ENCODE results near the gene PLOD1. TPM values are rescaled to one million over a fixed set of nuclear protein-coding genes. Genes with fewer than 3 reads are reported as not detected.

Gene PLOD1
- total RNA-seq, 1 experiment from 2014 or later: 94.8 TPM

GRCh38 chr1:11957897-11958296, 23.4 kb downstream of the PLOD1 start:
- Histone ChIP-seq H3K9me3 (ENCODE audit: low read depth, low read length, poor library complexity, severe bottlenecking) (no peaks in the 10 kb centered on the region), H3K4me1 (ENCODE audit: insufficient read depth, low read length, poor library complexity, severe bottlenecking) (peaks cover 3% of the 10 kb centered on the region), H3K27ac (ENCODE audit: low read depth, low read length, poor library complexity, severe bottlenecking) (no peak overlapping the region), H3K4me3 (ENCODE audit: low read depth, low read length, poor library complexity, severe bottlenecking) (no peak overlapping the region), H3K27me3 (replicated peaks; ENCODE audit: insufficient read depth, low read depth, low read length, poor library complexity) (no peaks in the 10 kb centered on the region), H3K36me3 (ENCODE audit: insufficient read depth, low read length, poor library complexity, severe bottlenecking) (peaks cover 46% of the 10 kb centered on the region)
- intact Hi-C loops (cut with micrococcal nuclease; ENCODE audit: unreplicated experiment): no loop called here
- CTCF ChIA-PET: interaction anchor here (0.6 kb wide), 1 partner anchor 315 kb away, joined by 4 read pairs; no protein-coding TSS in a partner anchor
- BruUV-seq (replicated peaks): no TSS peak
- TF ChIP-seq EZH2 (IDR thresholded peaks at IDR 0.05; ENCODE audit: borderline replicate concordance, low read depth, low read length, poor library complexity, severe bottlenecking): no peak
- no peak for TF ChIP-seq CTCF (conservative IDR thresholded peaks at IDR 0.05; ENCODE audit: low read depth, low read length)
- DNase-seq (ENCODE audit: low spot score): no peak
- POLR2A ChIA-PET (ENCODE audit: low non-redundant PET): no interaction called here

- DNase-seq (ENCODE audit: low spot score): no peak
- no peak for TF ChIP-seq CTCF (conservative IDR thresholded peaks at IDR 0.05; ENCODE audit: low read depth, low read length)
- no peak for TF ChIP-seq EZH2 (IDR thresholded peaks at IDR 0.05; ENCODE audit: borderline replicate concordance, low read depth, low read length, poor library complexity, severe bottlenecking)
- H3K4me3 ChIP-seq (ENCODE audit: low read depth, low read length, poor library complexity, severe bottlenecking): no peak overlapping the region
- no TSS peak for BruUV-seq (replicated peaks)
- intact Hi-C loops (cut with micrococcal nuclease; ENCODE audit: unreplicated experiment): no loop called here
- H3K27ac ChIP-seq (ENCODE audit: low read depth, low read length, poor library complexity, severe bottlenecking): no peak overlapping the region
- ChIA-PET POLR2A (ENCODE audit: low non-redundant PET) (no interaction called here), CTCF (no interaction called here)
- no peaks in the 10 kb centered on the region for H3K27me3 ChIP-seq (replicated peaks; ENCODE audit: insufficient read depth, low read depth, low read length, poor library complexity)
- peaks cover 68% of the 10 kb centered on the region for H3K36me3 ChIP-seq (ENCODE audit: insufficient read depth, low read length, poor library complexity, severe bottlenecking)
- H3K4me1 ChIP-seq (ENCODE audit: insufficient read depth, low read length, poor library complexity, severe bottlenecking): peaks cover 3% of the 10 kb centered on the region
- H3K9me3 ChIP-seq (ENCODE audit: low read depth, low read length, poor library complexity, severe bottlenecking): no peaks in the 10 kb centered on the region
Measured at GRCh38 chr1:11960276-11960675, 25.8 kb downstream of the PLOD1 start.

- TF ChIP-seq CTCF (conservative IDR thresholded peaks at IDR 0.05; ENCODE audit: low read depth, low read length) (no peak), EZH2 (IDR thresholded peaks at IDR 0.05; ENCODE audit: borderline replicate concordance, low read depth, low read length, poor library complexity, severe bottlenecking) (no peak)
- DNase-seq (ENCODE audit: low spot score): no peak
- H3K9me3 ChIP-seq (ENCODE audit: low read depth, low read length, poor library complexity, severe bottlenecking): no peaks in the 10 kb centered on the region
- ChIA-PET POLR2A (ENCODE audit: low non-redundant PET) (no interaction called here), CTCF (interaction anchor here (0.6 kb wide), 1 partner anchor 316 kb away, joined by 7 read pairs; no protein-coding TSS in a partner anchor)
- peak overlapping the region; percentile 23 for H3K27ac ChIP-seq (ENCODE audit: low read depth, low read length, poor library complexity, severe bottlenecking)
- BruUV-seq (replicated peaks): no TSS peak
- peaks cover 69% of the 10 kb centered on the region for H3K36me3 ChIP-seq (ENCODE audit: insufficient read depth, low read length, poor library complexity, severe bottlenecking)
- no peaks in the 10 kb centered on the region for H3K27me3 ChIP-seq (replicated peaks; ENCODE audit: insufficient read depth, low read depth, low read length, poor library complexity)
- no peak overlapping the region for H3K4me3 ChIP-seq (ENCODE audit: low read depth, low read length, poor library complexity, severe bottlenecking)
- intact Hi-C loops (cut with micrococcal nuclease; ENCODE audit: unreplicated experiment): no loop called here
- peaks cover 3% of the 10 kb centered on the region for H3K4me1 ChIP-seq (ENCODE audit: insufficient read depth, low read length, poor library complexity, severe bottlenecking)
Measured at GRCh38 chr1:11960715-11961114, 26.2 kb downstream of the PLOD1 start.

All from A673 (cell line).